Neural cell (in vitro differentiated cells): Measurements from ENCODE around the gene SLC27A2.

Experiments used
- EP300 ChIP-seq: fragments of 450-650 bp; conservative IDR thresholded peaks from 2 replicates; pipeline ENCODE4 v1.6.1; 2014; ENCODE audit warnings: antibody characterized with exemption, mild to moderate bottlenecking, moderate library complexity; ENCODE audit not compliant: poor library complexity, severe bottlenecking
- EZH2 ChIP-seq: fragments of 200-600, 300-800 bp; shearing (Covaris generic), sonication (generic); IDR thresholded peaks from 2 replicates; pipeline ENCODE4 v1.6.1; 2014; ENCODE audit warnings: antibody characterized with exemption, low read length, borderline replicate concordance, mild to moderate bottlenecking; ENCODE audit not compliant: insufficient read depth, poor library complexity, severe bottlenecking
- MXI1 ChIP-seq: fragments of 450-650 bp; conservative IDR thresholded peaks from 2 replicates; pipeline ENCODE4 v1.6.1; 2014; ENCODE audit warnings: antibody characterized with exemption, mild to moderate bottlenecking; ENCODE audit not compliant: poor library complexity, severe bottlenecking
- POLR2AphosphoS5 ChIP-seq: IDR thresholded peaks from 2 replicates; pipeline ENCODE4 v1.6.1; 2012
- RAD21 ChIP-seq: fragments of 450-650 bp; conservative IDR thresholded peaks from 2 replicates; pipeline ENCODE4 v1.6.1; 2014; ENCODE audit warnings: antibody characterized with exemption, mild to moderate bottlenecking, moderate library complexity
- SMC3 ChIP-seq: fragments of 450-650 bp; conservative IDR thresholded peaks from 2 replicates; pipeline ENCODE4 v1.6.1; 2014; ENCODE audit warnings: antibody characterized with exemption, mild to moderate bottlenecking, moderate library complexity; ENCODE audit not compliant: poor library complexity
- TAF1 ChIP-seq: IDR thresholded peaks from 2 replicates; pipeline ENCODE4 v1.6.1; 2012; ENCODE audit warnings: low read depth
- TF ChIP-seq, protein P1 (sequence below): fragments of 450-650 bp; IDR thresholded peaks from 2 replicates; pipeline ENCODE4 v1.5.1; 2014; ENCODE audit warnings: antibody characterized with exemption, mild to moderate bottlenecking, moderate library complexity; ENCODE audit not compliant: poor library complexity, severe bottlenecking
- TF ChIP-seq, protein P2 (sequence below): IDR thresholded peaks from 2 replicates; pipeline ENCODE4 v1.6.1; 2012; ENCODE audit warnings: borderline replicate concordance

DNA sequence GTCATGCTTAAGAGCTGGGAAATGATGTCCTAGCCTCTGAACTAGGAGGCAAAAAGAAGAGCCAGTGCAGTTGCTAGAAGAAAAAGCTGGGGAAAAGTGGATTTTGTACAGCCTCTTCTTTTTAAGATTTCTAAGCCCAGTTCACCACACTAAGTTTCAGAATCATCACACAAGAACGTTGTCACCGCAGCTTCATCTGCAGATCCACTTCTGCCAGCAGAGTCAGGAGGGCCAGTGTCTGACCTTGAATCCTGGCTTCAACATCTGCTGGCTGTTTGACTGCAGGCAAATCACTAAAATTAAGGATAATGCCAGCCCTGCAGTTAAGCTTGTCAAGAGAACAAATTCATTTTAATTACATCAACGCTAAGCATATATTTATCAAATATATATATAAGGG lies 47.3 kb downstream of the SLC27A2 start:
- TF ChIP-seq, protein P1, sequence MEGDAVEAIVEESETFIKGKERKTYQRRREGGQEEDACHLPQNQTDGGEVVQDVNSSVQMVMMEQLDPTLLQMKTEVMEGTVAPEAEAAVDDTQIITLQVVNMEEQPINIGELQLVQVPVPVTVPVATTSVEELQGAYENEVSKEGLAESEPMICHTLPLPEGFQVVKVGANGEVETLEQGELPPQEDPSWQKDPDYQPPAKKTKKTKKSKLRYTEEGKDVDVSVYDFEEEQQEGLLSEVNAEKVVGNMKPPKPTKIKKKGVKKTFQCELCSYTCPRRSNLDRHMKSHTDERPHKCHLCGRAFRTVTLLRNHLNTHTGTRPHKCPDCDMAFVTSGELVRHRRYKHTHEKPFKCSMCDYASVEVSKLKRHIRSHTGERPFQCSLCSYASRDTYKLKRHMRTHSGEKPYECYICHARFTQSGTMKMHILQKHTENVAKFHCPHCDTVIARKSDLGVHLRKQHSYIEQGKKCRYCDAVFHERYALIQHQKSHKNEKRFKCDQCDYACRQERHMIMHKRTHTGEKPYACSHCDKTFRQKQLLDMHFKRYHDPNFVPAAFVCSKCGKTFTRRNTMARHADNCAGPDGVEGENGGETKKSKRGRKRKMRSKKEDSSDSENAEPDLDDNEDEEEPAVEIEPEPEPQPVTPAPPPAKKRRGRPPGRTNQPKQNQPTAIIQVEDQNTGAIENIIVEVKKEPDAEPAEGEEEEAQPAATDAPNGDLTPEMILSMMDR = no peak
- no peak for TF ChIP-seq MXI1
- TF ChIP-seq, protein P2, sequence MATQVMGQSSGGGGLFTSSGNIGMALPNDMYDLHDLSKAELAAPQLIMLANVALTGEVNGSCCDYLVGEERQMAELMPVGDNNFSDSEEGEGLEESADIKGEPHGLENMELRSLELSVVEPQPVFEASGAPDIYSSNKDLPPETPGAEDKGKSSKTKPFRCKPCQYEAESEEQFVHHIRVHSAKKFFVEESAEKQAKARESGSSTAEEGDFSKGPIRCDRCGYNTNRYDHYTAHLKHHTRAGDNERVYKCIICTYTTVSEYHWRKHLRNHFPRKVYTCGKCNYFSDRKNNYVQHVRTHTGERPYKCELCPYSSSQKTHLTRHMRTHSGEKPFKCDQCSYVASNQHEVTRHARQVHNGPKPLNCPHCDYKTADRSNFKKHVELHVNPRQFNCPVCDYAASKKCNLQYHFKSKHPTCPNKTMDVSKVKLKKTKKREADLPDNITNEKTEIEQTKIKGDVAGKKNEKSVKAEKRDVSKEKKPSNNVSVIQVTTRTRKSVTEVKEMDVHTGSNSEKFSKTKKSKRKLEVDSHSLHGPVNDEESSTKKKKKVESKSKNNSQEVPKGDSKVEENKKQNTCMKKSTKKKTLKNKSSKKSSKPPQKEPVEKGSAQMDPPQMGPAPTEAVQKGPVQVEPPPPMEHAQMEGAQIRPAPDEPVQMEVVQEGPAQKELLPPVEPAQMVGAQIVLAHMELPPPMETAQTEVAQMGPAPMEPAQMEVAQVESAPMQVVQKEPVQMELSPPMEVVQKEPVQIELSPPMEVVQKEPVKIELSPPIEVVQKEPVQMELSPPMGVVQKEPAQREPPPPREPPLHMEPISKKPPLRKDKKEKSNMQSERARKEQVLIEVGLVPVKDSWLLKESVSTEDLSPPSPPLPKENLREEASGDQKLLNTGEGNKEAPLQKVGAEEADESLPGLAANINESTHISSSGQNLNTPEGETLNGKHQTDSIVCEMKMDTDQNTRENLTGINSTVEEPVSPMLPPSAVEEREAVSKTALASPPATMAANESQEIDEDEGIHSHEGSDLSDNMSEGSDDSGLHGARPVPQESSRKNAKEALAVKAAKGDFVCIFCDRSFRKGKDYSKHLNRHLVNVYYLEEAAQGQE = no peak
- TF ChIP-seq TAF1 = no peak
- no peak for TF ChIP-seq EZH2
- TF ChIP-seq EP300 = no peak
- TF ChIP-seq POLR2AphosphoS5 = no peak
- no peak for TF ChIP-seq RAD21
- TF ChIP-seq SMC3 = no peak
